GM21825 (cell line): ENCODE results near the gene DCST1.

Source experiments
- ATAC-seq: cut with Tn5 transposase; IDR thresholded peaks from one replicate; pipeline ENCODE4 v1.9.1; 2021; ENCODE audit warnings: mild to moderate bottlenecking, moderate library complexity; ENCODE audit not compliant: unreplicated experiment

Gene DCST1

DNA sequence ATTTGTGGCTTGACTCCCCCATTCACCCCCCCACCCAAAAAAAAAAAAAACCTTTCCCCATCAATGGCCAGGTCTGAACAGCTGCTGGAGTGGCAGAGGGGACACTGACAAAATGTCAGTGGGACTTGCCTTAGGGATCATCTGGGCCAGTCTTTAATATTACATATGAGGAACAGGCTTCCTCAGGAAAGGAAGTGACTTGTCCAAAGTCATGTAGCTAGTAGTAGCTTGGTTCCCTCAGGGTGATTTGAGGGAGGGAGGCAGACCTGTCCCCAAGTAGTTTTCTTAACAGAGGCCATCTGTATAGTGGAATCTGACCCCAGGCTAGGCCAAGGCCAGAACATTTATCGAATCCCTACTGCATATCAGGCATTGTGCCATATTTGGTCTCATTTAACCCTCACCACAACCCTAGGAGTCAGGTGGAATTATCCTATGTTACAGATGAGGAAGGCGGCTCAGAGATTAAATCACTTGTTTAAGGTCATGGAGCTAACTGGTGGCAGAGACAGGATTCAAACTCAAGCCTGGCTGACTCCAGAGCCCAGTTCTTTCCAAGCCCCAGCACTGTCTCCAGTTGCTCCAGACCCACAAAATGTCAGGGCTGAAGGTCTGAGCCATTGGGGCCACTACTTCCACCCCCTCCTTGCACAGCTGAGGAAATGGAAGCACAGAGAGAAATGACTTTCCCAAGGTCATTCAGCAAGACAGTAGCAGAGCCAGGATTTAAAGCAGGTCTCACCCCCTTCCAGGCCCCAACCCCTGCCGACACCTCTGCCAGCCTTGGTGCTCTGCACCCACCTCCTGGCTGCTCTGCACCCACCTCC is 20.6 kb upstream of the DCST1 start:
- ATAC-seq: no peak

DNA sequence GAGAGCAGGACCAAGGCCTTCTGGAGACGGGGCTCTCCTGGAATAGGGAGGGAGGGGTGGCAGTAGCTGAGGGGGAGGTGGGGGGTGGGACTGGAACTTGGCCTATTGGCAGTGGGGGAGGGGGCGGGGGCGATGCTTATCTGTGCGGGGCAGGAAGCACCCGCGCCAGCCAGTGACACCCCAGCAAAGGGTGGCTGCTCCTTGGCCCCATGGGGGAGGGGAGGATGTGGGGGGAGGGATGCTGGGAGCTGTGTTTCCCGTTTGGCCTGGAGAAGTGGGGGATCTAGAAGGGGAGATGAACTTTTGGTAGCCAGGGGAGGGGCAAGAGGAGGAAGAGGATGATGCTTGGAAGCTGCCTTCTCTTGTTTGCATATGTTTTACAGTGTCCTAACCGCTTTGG is 20.0 kb upstream of the DCST1 start:
- no peak for ATAC-seq

DNA sequence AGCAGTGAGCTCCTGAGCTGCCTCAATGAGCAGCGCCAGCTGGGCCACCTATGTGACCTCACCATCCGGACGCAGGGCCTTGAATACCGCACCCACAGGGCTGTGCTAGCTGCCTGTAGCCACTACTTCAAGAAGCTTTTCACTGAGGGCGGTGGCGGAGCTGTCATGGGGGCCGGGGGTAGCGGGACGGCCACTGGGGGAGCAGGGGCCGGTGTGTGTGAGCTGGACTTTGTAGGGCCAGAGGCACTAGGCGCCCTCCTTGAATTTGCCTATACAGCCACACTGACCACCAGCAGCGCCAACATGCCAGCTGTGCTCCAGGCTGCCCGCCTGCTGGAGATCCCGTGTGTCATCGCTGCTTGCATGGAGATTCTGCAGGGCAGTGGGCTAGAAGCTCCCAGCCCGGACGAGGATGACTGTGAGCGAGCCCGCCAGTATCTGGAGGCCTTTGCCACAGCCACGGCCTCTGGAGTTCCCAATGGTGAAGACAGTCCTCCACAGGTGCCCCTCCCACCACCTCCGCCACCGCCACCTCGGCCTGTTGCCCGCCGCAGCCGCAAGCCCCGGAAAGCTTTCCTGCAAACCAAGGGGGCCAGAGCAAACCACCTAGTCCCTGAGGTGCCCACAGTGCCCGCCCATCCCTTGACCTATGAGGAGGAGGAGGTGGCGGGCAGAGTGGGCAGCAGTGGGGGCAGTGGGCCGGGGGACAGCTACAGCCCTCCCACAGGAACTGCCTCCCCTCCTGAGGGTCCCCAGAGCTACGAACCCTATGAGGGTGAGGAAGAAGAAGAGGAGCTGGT is 18.7 kb upstream of the DCST1 start:
- no peak for ATAC-seq

DNA sequence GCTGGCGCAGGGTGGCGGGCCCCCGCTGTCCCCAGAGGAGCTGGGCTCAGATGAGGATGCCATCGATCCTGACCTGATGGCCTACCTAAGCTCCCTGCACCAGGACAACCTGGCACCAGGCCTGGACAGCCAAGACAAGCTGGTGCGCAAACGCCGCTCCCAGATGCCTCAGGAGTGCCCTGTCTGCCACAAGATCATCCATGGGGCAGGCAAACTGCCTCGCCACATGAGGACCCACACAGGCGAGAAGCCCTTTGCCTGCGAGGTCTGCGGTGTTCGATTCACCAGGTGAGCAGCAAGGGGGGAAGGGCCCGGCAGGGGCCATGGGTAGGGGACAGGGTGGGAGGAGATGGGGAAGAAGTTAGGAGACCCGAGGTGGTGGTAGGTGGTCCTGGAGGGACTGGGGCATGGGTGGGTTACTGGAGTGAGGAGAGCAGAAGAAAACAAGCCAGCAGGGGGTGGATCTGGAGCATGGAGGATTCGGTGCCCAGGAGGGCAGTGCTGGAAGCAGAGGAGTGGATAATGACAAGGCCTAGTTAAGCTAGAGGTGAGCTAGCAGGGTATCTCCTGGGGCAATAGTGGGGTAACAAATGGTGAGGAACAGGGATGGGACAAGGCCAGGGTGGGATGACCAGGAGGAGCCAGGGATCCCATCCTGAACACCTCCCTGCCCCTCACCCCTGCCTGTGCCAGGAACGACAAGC is 17.9 kb upstream of the DCST1 start:
- no peak for ATAC-seq

DNA sequence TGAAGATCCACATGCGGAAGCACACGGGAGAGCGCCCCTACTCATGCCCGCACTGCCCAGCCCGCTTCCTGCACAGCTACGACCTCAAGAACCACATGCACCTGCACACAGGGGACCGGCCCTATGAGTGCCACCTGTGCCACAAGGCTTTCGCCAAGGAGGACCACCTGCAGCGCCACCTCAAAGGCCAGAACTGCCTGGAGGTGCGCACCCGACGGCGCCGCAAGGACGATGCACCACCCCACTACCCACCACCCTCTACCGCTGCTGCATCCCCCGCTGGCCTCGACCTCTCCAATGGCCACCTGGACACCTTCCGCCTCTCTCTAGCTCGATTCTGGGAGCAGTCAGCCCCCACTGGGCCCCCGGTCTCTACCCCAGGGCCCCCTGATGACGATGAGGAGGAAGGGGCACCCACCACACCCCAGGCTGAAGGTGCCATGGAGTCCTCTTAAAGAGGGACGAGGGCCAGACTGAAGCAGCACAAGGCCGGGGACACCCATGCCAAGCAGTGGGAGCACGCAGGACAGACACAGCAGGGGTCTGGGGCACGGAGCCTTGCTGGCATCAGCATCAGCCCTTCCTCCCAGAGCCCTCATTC is 17.3 kb upstream of the DCST1 start:
- ATAC-seq: no peak

DNA sequence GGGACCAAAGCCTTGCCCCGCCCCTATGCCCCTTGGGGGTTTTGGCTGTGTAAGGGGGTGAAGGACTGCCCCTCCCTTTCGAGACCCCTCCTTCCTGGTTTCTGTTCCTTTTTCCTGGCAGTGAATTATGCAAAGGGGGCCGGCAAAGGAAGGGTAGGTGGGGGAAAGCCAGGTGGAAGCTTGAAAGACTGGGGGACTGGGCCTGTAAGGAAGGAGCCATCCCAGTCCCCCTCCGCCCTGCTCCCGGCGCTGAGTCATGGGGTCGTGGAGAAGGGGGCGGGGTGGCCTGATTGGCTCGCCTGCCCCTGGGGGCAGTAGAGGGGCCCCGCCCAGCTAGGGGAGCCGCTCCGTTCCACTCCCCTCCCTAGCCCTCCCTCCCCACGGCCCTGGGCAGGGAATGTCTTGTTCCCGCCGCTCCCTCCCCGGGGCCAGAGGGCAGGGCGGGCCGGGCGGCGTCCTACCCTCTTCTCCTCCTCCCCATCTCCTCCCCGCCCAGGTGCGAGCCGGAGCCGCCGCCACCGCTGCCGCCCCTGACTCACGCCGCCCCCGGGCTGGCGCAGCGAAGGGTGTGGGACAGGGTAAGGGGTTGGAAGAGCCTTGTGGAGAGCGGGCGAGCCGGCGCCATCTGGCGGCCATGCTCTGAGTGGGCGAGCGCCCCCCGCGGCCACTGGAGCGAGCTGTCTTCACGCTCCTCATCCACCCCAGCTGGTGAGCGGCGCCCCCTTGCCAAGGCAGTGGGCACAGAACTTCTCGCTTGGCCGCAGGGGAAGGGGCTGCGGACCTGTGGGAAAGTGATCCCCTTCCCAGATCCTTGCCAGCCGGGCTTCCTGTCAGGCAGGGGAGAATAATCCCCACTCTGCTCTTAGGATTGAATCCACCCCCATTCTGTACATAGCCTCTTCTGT is 16.3 kb upstream of the DCST1 start:
- ATAC-seq: peak; percentile 56

DNA sequence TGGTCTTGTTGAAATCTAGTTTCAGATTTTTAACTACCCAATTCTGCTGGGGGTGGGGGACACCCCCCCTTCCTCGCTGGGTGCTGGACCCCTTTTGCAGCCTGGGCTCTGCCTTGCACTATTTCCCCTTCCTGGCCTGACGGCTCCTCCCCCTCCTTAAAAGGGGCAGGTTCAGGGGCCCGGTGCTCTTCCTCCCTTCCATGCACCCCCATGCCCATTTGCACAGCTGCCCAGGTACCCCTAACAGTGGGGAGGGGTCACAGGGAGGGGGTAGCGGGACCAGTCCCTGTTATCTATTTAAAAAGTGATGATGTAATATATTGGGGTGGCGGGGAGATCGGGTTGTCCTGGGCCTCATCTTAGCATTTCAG is 15.7 kb upstream of the DCST1 start:
- ATAC-seq: no peak

DNA sequence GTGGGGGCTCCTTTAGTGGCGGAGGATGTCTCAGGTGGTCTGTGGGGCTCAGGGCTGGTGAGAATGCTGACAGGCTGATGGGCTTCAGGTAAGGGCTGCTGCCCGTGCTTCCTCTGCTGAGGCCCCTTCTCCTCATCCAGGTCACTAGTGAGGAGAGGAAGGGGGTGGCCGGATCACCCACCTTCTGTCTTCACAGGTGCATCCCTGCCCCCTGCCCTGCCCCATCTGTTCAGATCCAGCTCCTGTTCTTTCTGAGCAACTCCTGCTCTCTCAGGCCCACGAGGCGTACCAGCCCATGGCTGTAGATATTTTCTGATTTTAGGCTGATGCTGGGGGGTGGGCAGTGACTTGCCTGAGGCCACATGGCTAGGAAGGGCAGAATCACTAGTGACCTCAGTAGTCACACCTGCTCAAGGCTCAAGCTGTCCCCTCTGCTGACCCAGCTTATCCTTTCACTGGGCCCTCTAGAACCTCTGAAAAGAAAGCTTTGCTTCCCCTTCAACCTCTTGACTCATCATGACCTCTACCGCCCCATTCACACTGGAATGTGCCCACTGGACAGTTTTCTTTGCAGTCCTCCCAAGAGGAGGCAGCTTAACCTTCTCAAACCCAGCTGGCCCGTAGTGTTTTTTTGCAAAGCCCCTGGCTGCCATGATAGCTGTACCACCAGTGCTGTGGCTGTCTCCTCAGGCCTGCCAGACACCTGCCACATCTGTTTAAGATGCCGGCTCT is 14.8 kb upstream of the DCST1 start:
- ATAC-seq: no peak

DNA sequence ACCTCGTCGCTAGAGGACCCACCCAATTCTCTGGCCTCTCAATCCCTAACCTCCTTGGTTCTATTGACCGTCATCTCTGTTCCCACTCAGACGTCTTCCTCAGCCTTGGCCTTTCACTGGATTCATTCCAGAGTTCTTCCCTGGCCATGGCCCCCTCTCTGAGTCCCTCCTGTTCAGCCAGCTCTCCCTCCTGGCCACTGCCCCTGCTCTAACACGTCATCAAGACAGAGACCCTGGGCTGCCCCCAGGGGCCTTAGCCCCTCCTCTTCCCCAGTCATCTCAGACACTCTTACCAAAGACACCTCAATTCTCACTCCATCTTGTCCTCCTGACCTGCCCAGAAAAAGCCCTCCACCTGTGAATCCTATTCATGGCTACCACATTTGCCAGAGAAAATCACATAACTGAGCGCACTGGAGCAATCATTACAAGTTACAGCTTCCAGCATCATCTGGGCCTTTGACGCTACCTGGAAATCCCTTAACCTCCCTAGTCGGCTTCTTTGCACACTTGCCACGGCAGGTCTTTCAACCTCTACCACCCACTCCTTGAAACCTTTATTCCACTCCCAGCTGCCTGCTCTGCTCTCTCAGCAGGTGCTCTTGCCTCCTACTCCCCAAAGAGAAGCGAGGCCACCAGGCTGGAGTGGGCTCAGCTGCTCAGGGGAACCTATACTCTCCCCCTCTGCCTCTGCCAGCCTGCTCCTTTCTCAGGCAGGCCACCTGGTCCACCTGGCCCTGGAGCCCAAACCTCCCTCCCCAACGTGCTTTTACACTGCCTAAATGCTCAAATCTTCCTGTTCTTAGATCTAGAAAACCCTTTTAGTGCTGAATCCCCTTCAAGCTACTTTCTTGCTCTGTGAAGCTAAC is 14.0 kb upstream of the DCST1 start:
- ATAC-seq: no peak

DNA sequence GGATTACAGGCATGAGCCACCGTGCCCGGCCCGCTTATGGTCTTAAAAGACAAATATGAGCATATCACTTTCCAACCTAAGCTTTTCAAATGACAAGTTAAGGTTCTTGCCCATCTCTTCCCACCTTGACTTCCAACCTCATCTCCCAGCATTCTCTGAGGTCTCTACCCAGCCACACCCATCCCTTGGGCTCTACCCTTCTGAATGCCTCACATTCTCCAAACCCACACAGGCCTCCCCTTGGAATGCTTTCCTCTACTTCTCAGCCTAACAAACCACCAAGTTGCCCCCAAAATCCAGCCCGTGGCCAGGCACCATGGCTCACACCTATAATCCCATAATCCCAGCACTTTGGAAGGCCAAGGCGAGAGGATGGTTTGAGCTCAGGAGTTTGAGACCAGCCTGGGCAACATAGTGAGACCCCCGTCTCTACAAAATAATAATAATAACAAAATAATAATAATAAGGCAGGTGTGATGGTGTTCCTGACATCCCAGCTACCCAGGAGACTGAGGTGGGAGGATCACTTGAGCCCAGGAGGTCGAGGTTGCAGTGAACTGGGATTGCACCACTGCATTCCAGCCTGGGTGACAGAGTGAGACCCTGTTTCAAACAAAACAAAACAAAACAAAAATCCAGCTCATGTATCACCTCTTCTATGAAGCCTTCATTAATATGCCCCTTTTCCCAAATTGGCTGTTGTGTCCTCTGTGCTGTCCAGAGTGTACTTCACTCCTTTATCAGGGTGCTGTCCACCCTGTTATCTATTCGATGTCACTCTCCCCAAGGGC is 11.3 kb upstream of the DCST1 start:
- no peak for ATAC-seq

DNA sequence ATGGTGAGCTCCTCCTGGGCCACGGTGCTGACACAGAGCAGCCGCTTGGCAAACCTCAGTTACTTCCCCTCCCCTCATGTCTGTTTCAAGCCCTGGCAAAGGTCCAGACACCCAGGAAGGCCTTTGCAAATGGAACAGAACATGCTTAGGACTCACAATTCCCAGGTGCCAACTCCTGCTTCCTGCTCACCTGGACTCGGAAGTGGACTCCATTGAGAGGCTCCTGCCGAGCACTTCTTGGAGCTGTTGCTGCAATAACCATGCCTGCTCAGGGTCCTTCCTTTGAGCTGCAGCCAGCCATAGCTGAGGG is 10.7 kb upstream of the DCST1 start:
- no peak for ATAC-seq

DNA sequence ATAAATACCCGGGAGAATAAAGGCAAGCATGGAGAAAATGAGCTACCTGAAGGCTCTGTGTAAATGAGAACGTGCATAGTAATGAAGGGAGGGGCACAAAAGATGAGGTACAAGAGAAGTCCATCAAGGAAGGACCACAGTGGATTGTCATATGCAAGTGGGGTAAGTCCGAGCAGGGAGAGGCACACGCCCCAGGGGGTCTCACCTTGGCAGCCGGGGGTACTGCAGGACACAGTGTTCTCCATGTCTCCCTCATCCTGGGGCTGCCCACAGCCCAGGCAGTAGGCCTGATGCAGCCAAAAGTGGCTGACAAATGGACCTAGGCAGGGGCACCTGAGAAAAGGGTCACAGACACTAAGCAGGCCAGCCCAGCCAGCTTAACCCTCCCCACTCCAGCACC is 10.0 kb upstream of the DCST1 start:
- no peak for ATAC-seq

DNA sequence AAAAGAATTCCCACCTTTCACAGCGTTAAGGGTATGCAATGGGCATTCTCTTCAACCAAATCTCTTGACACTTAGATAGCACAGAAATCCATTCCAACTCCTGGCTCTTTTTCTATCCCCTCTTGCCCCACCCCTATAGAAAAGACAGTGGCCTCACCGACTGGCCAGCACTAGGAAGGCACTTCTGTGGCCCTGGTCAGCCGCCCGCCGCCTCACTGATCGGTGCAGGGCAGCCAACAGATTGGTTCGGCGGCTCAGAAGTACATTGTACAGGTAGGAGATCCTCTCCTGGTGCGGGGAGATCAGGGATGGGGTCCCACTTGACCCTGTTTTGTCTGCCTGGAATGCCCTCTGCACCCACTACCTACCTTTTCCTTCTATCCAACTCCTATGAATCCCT is 9.3 kb upstream of the DCST1 start:
- ATAC-seq: no peak

DNA sequence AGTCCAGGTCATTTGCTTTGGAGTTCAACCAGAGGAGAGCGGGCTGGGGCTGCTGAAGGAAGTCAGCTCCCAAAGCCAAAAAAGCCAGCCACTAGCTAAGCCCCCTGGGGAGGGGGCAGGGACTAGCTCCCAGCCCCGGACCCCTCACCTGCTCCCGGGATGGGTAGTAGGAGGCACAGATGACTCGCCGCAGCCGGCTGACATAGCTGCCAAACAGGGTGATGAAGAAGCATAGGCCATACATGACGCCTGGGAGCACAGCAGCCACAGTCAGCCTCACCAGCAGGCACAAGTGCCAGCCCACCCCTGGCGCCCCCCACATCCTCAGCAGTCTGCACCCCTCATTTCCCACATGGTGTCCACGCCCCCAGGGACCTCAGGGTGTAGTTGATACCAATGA is 7.5 kb upstream of the DCST1 start:
- no peak for ATAC-seq

DNA sequence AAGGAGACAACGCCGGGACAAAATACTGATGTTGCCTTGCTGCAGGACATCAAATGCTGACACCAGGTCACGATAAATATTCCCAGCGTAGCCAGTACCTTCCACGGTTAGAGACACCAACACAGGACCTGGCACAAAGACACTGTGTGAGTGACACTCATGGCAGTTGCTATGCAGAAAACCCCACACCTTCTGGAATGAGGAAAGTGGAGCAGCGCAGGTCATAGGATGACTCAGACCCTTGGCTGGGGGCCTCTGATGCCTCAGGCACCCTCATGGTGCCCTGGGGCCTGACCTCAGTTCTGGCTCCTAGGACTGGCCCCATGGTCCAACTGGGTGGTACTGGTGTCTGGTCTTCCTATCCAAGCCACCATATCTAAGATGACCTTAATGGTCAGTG is 7.0 kb upstream of the DCST1 start:
- ATAC-seq: no peak

DNA sequence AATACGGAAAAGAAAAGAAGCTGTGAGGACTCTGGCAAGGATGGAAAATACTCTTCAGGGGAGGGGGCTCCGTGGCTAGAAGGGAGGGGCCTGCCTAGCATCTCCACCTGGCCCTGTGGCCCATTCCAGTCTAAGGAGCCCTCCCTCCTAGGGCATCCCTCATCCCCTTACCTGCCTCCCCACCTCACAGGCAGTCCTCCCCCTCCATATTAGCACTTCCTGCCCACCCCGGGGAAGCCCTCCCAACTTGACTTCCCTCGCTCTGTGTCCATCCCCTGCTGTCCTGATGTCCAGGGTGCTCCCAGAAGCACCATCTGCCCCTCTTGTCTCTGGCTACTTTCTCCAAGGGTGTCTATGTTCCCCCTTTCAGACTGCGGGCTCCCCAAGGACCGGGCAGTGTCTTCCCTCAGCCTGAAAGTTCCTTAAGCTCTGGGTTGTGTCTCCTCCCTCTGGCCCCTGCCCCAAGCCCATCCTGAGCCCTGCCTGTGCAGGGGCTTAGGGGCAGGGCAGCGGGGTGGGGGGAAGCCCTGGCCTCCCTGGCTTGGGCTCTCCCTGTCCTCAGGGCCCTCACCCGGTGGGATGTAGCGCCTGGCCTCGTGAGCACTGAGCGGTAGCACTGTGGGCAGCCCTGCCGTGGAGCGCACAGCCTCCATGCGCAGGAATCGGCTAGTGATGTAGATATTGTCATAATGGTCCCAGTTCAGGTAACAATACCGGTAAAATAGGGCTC is 3.9 kb upstream of the DCST1 start:
- no peak for ATAC-seq

DNA sequence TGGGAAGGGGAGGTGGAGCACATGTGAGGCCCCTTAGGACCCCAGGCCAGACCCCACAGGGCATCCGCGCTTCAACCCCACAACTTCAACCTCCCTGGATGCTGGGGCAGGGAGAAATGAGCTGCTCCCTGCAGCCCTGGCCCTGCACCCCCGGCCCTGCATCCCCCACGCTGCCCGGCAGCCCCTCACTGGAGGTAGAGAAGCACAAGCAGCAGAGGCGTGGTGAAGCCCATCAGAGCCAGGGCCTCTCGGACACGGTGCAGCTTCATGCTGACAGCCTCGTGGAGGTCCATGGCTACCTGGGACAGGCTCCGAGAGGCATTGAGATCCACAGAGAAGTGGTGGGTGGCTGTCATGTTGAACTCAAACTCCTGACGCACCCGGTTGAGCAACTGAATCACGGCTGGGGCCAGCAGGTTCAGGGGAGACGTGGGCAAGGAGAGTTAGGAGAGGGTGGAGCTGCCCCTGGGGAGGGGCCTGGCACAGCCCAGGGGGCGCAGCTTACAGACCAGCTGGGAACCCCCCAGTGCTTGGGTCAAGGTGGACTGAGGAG is 3.3 kb upstream of the DCST1 start:
- ATAC-seq: no peak
